B cell (primary cell): Measurements from ENCODE around the gene FHIT. TPM values are rescaled to one million over a fixed set of nuclear protein-coding genes. Genes with fewer than 3 reads are reported as not detected.

Experiments
- ATAC-seq: fragments of 200-7000 bp; cut with Tn5 transposase; one replicate; pipeline ENCODE4 v1.10.0; 2021; ENCODE audit warnings: low read depth, mild to moderate bottlenecking, moderate number of reproducible peaks, moderate library complexity
- CTCF ChIA-PET: fragments of 350-600 bp; sonication (Branson Sonifier 250); formaldehyde crosslinking; loops from one replicate; lab custom pipeline; 2021; ENCODE audit warnings: antibody characterized with exemption, inconsistent platforms; lab: Charles Lee
- POLR2A ChIA-PET: fragments of 350-600 bp; sonication (Branson Sonifier 250); formaldehyde crosslinking; loops from one replicate; lab custom pipeline; 2021; ENCODE audit warnings: antibody characterized with exemption; lab: Charles Lee
- DNase-seq: peaks from one replicate; pipeline ENCODE4 v3.0.0; 2013
- H2AFZ ChIP-seq: 2 replicates; pipeline ENCODE4 v1.6.1; 2012; ENCODE audit warnings: mild to moderate bottlenecking, low read depth, low read length; ENCODE audit not compliant: insufficient read depth, poor library complexity, severe bottlenecking
- H3K27ac ChIP-seq, 2 donors: 1 replicate in 1 of 2; 2 replicates in 1 of 2; pipeline ENCODE4 v1.5.1; 2012 to 2013; ENCODE audit warnings: low read length in 2 of 2, mild to moderate bottlenecking in 2 of 2, moderate library complexity in 1 of 2
- H3K27me3 ChIP-seq, 4 experiments: fragments of 200-600 bp in 1 of 4; sonication (generic) in 1 of 4; replicated peaks in 1 of 4; 1 replicate in 2 of 4; 2 replicates in 2 of 4; pipeline versions ENCODE4 v1.6.1 to v1.7.0; 2013 to 2016; ENCODE audit warnings: low read length in 3 of 4, mild to moderate bottlenecking in 2 of 4, mixed read lengths in 1 of 4, moderate library complexity in 1 of 4; ENCODE audit not compliant: insufficient read depth in 4 of 4, control insufficient read depth in 3 of 4; ENCODE audit errors: control extremely low read depth in 1 of 4
- H3K36me3 ChIP-seq, 2 experiments: replicated peaks in 1 of 2; 1 replicate in 1 of 2; 2 replicates in 1 of 2; pipeline versions ENCODE4 v1.6.1 to v1.7.1; 2013; ENCODE audit warnings: low read length in 1 of 2; ENCODE audit not compliant: insufficient read depth in 2 of 2, control insufficient read depth in 1 of 2; ENCODE audit errors: control extremely low read depth in 1 of 2, extremely low read depth in 1 of 2
- H3K4me1 ChIP-seq, 2 donors: fragments of 200-600 bp in 1 of 2; sonication (generic) in 1 of 2; 1 replicate in 1 of 2; 2 replicates in 1 of 2; pipeline versions ENCODE4 v1.5.1 to v1.6.1; 2013 to 2017; ENCODE audit warnings: low read length in 2 of 2; ENCODE audit not compliant: control insufficient read depth in 2 of 2, insufficient read depth in 2 of 2
- H3K4me2 ChIP-seq: replicated peaks from 2 replicates; pipeline ENCODE3; 2012; ENCODE audit warnings: mild to moderate bottlenecking, low read depth, low read length; ENCODE audit not compliant: poor library complexity, severe bottlenecking
- H3K4me3 ChIP-seq, 5 experiments: fragments of 200-600 bp in 1 of 5; sonication (generic) in 1 of 5; 1 replicate in 3 of 5; 2 replicates in 2 of 5; pipeline versions ENCODE4 v1.5.1 to v1.7.0; 2011 to 2016; ENCODE audit warnings: low read length in 4 of 5, mild to moderate bottlenecking in 4 of 5, low read depth in 2 of 5, control low read depth in 1 of 5, moderate library complexity in 1 of 5; ENCODE audit not compliant: insufficient read depth in 1 of 5; ENCODE audit errors: control extremely low read depth in 1 of 5, extremely low read depth in 1 of 5
- H3K79me2 ChIP-seq: fragments of 200-600 bp; sonication (generic); one replicate; pipeline ENCODE4 v1.6.0; 2016; ENCODE audit warnings: low read length; ENCODE audit not compliant: control insufficient read depth, insufficient read depth
- H3K9ac ChIP-seq: fragments of 200-600 bp; sonication (generic); 2 replicates; pipeline ENCODE4 v1.6.1; 2017; ENCODE audit warnings: mild to moderate bottlenecking, low read length, moderate library complexity
- H3K9me3 ChIP-seq, 3 donors: one replicate each; pipeline versions ENCODE4 v1.6.1 to v1.7.1; 2013; ENCODE audit warnings: low read length in 2 of 3; ENCODE audit not compliant: control insufficient read depth in 2 of 3, insufficient read depth in 1 of 3; ENCODE audit errors: control extremely low read depth in 1 of 3
- H4K20me1 ChIP-seq: 2 replicates; pipeline ENCODE4 v1.6.0; 2012; ENCODE audit warnings: mild to moderate bottlenecking, low read length; ENCODE audit not compliant: insufficient read depth, control insufficient read depth, poor library complexity, severe bottlenecking
- H3K27ac Mint-ChIP-seq: one replicate; pipeline ENCODE4 v1.8.0; 2021; ENCODE audit warnings: mixed read lengths
- H3K27me3 Mint-ChIP-seq: one replicate; pipeline ENCODE4 v1.8.0; 2021; ENCODE audit warnings: mixed read lengths
- H3K4me1 Mint-ChIP-seq: one replicate; pipeline ENCODE4 v1.8.0; 2021; ENCODE audit warnings: mixed read lengths
- H3K4me3 Mint-ChIP-seq: one replicate; pipeline ENCODE4 v1.8.0; 2021; ENCODE audit warnings: mixed read lengths
- H3K9me3 Mint-ChIP-seq: one replicate; pipeline ENCODE4 v1.8.0; 2022; ENCODE audit warnings: mixed read lengths; ENCODE audit not compliant: insufficient read depth
- EZH2 ChIP-seq: IDR thresholded peaks from 2 replicates; pipeline ENCODE4 v1.6.1; 2012; ENCODE audit warnings: borderline replicate concordance, low read depth, mild to moderate bottlenecking, moderate library complexity, low read length; ENCODE audit not compliant: insufficient read depth, poor library complexity, severe bottlenecking
- WGBS: methylation state at CpG from one replicate; pipeline ENCODE4 v1.1.5; 2013; ENCODE audit warnings: missing lambda C conversion rate; ENCODE audit not compliant: insufficient coverage; 5-methylcytosine and 5-hydroxymethylcytosine counted together
- intact Hi-C: fragments of 100-400 bp; cut with micrococcal nuclease; formaldehyde crosslinking; loops from one replicate; pipeline ENCODE4 v1.10.0; 2022
- polyA plus RNA-seq: library from polyadenylated mRNA; depleted of rRNA; stranded (reverse); fragments of >200 nt; gene quantifications from 2 replicates; pipeline ENCODE4 v1.2.3, GENCODE V29; 2012
- total RNA-seq, 2 donors: library from RNA; stranded (reverse); fragments of 120-200 nt in 1 of 2; gene quantifications; 1 replicate in 1 of 2; 2 replicates in 1 of 2; pipeline versions ENCODE4 v1.2.3 to v1.2.4, GENCODE V29; 2013 to 2022
- TF ChIP-seq, protein P1 (sequence below): fragments of 200-600 bp; IDR thresholded peaks from one replicate; pipeline ENCODE4 v1.8.0; 2022; ENCODE audit warnings: antibody characterized with exemption, mild to moderate bottlenecking

FHIT gene
- total and polyA plus RNA-seq, 2 donors (not counting 1 experiment from before 2014, with no cell fraction given) = 1.7 to 7.8 TPM

DNA sequence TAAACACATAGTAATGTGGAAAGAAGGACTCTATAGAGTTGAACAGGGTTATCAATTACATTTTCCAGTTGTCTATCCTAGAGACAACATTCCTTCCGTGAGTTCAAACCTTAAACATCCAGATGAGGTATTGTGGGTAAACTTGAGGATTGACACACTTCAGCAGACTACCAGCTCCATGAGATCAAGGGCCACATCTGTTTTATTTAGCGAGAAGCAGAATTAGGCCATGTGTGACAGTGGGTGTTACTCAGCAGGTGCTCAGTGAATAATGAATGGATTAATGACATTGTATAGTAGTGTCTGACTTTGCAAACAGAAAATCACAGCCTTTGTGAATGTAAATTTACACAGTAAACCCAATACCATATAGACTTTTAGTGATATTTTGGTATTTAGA lies 1260.3 kb downstream of the FHIT start:
- Histone ChIP-seq H3K9me3 (no peaks in the 10 kb centered on the region), H2AFZ (no peak overlapping the region), H3K4me3 (no peak overlapping the region), H3K4me2 (no peak overlapping the region), H3K27ac (no peak overlapping the region), H3K4me1 (peaks cover 3 to 4% of the 10 kb centered on the region in 2 donors), H4K20me1 (no peaks in the 10 kb centered on the region), H3K79me2 (no peaks in the 10 kb centered on the region), H3K27me3 (no peaks in the 10 kb centered on the region), H3K36me3 (no peaks in the 10 kb centered on the region), H3K9ac (no peak overlapping the region)
- Mint-ChIP-seq H3K27ac (no peak overlapping the region), H3K4me1 (peaks cover 3% of the 10 kb centered on the region), H3K4me3 (no peak overlapping the region), H3K27me3 (peaks cover 5% of the 10 kb centered on the region), H3K9me3 (no peaks in the 10 kb centered on the region)
- ATAC-seq = no peak
- intact Hi-C loops = no loop called here
- no peak for TF ChIP-seq EZH2
- TF ChIP-seq, protein P1, sequence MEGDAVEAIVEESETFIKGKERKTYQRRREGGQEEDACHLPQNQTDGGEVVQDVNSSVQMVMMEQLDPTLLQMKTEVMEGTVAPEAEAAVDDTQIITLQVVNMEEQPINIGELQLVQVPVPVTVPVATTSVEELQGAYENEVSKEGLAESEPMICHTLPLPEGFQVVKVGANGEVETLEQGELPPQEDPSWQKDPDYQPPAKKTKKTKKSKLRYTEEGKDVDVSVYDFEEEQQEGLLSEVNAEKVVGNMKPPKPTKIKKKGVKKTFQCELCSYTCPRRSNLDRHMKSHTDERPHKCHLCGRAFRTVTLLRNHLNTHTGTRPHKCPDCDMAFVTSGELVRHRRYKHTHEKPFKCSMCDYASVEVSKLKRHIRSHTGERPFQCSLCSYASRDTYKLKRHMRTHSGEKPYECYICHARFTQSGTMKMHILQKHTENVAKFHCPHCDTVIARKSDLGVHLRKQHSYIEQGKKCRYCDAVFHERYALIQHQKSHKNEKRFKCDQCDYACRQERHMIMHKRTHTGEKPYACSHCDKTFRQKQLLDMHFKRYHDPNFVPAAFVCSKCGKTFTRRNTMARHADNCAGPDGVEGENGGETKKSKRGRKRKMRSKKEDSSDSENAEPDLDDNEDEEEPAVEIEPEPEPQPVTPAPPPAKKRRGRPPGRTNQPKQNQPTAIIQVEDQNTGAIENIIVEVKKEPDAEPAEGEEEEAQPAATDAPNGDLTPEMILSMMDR = no peak
- ChIA-PET CTCF (no interaction called here), POLR2A (no interaction called here)
- no CpG with 5 or more reads among the region's 2 CpGs for WGBS
- no peak for DNase-seq

DNA sequence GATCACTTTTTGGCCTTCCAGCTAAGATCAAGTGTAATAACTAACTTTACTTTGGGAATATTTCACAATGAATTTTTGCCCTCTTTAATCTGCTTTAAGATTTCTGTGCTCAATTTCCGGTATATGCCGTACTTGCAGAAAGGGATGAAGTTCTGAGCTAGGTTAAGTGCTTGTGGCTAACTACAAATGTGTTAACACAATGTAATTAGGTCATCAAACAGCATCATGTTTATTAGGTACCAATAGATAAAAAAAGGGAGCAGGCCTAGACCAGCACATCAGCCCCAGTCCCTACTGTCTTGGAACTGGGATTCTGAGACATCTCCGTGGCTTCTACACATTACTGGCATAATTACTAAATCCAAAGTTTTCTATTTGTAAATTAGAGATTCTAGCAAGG lies 1268.7 kb downstream of the FHIT start:
- no peak overlapping the region for H3K9ac ChIP-seq
- POLR2A ChIA-PET = no interaction called here
- Mint-ChIP-seq H3K9me3 (no peaks in the 10 kb centered on the region), H3K27me3 (no peaks in the 10 kb centered on the region), H3K4me1 (peaks cover 13% of the 10 kb centered on the region), H3K4me3 (no peak overlapping the region), H3K27ac (no peak overlapping the region)
- TF ChIP-seq, protein P1 = no peak
- no peak for TF ChIP-seq EZH2
- no peak overlapping the region for H3K27ac ChIP-seq
- no peaks in the 10 kb centered on the region for H3K36me3 ChIP-seq
- H3K79me2 ChIP-seq = no peaks in the 10 kb centered on the region
- intact Hi-C loops = no loop called here
- no peak overlapping the region for H3K4me3 ChIP-seq
- no CpG with 5 or more reads among the region's 3 CpGs for WGBS
- H4K20me1 ChIP-seq = no peaks in the 10 kb centered on the region
- no peaks in the 10 kb centered on the region for H3K27me3 ChIP-seq
- H2AFZ ChIP-seq = no peak overlapping the region
- no peak overlapping the region for H3K4me2 ChIP-seq
- peaks cover 8 to 16% of the 10 kb centered on the region in 2 donors for H3K4me1 ChIP-seq
- ATAC-seq (no peak), DNase-seq (no peak)
- H3K9me3 ChIP-seq = peaks cover 0 to 2% (median 0%) of the 10 kb centered on the region in 3 donors
- CTCF ChIA-PET = no interaction called here
